Adipose tissue (tissue), 3 donors: ENCODE measurements around the gene UBE2S. TPM values are rescaled to one million over a fixed set of nuclear protein-coding genes. Genes with fewer than 3 reads are reported as not detected.

Experiments
- H3K27ac ChIP-seq: one replicate; pipeline ENCODE4 v1.5.1; 2013; ENCODE audit warnings: low read depth, low read length
- WGBS, 3 donors: extraction: QIAGEN DNeasy Blood & Tissue Kit; methylation state at CpG; one replicate each; pipeline ENCODE4 v1.1.7; 2013; 5-methylcytosine and 5-hydroxymethylcytosine counted together
- polyA plus RNA-seq, 3 donors: library from polyadenylated mRNA; stranded (reverse); fragments of 200-250 nt; gene quantifications; one replicate each; pipeline ENCODE4 v1.2.3, GENCODE V29; 2013
- donor health status: healthy with polysubstance abuse.
- donor health status: Bipolar disorder and iron deficiency.
- donor health status: healthy.

UBE2S gene
- polyA plus RNA-seq, 3 donors, result 2.9 to 9.3 (median 7.4) TPM

GRCh38 chr19:55389386-55390317, 17.9 kb downstream of the UBE2S start:
- H3K27ac ChIP-seq, result no peak overlapping the region
- 81 to 88% (median 83%) methylated on average over 20 to 21 of the region's 21 CpGs for WGBS, 3 donors

GRCh38 chr19:55387736-55388497, 19.7 kb downstream of the UBE2S start:
- 78 to 88% (median 88%) methylated on average over 24 of the region's 24 CpGs for WGBS, 3 donors
- no peak overlapping the region for H3K27ac ChIP-seq

GRCh38 chr19:55386493-55386971, 21.1 kb downstream of the UBE2S start:
- 2 to 3% (median 2%) methylated on average over 33 of the region's 33 CpGs for WGBS, 3 donors
- H3K27ac ChIP-seq, result no peak overlapping the region

GRCh38 chr19:55385724-55386492, 21.7 kb downstream of the UBE2S start, which contains the start of gene RPL28:
RPL28 (plus strand) TSS chr19:55385932; CDS start chr19:55386358, 426 bp downstream.
- peak within 1 kb of the TSS; percentile 12 for H3K27ac ChIP-seq
- 0 to 1% (median 1%) methylated on average over 65 to 68 of the region's 68 CpGs for WGBS, 3 donors

- peak overlapping the region; percentile 12 for H3K27ac ChIP-seq
- WGBS, 3 donors, result 2 to 7% (median 6%) methylated on average over 34 of the region's 34 CpGs
Observed at GRCh38 chr19:55384920-55385723, 22.5 kb downstream of the UBE2S start.

GRCh38 chr19:55384131-55384919, 23.3 kb downstream of the UBE2S start, which contains the start of gene TMEM238:
TMEM238 (minus strand) TSS chr19:55384292; CDS start chr19:55384259, 33 bp downstream.
- WGBS, 3 donors, result 11 to 17% (median 16%) methylated on average over 71 to 72 of the region's 72 CpGs
- H3K27ac ChIP-seq, result peak within 1 kb of the TSS; percentile 12

- no peak overlapping the region for H3K27ac ChIP-seq
- WGBS, 3 donors, result 4% methylated on average over 74 to 88 of the region's 88 CpGs
Observed at GRCh38 chr19:55383279-55384130, 24.1 kb downstream of the UBE2S start.

- H3K27ac ChIP-seq, result no peak overlapping the region
- 88 to 100% (median 97%) methylated on average over 3 of the region's 3 CpGs for WGBS, 3 donors
Observed at GRCh38 chr19:55382522-55383054, 25.0 kb downstream of the UBE2S start.

- no peak overlapping the region for H3K27ac ChIP-seq
- 97 to 100% (median 98%) methylated on average over 5 of the region's 5 CpGs for WGBS, 3 donors
Observed at GRCh38 chr19:55382013-55382412, 25.6 kb downstream of the UBE2S start.

- WGBS, 3 donors, result 73 to 89% (median 81%) methylated on average over 8 to 11 of the region's 11 CpGs
- no peak overlapping the region for H3K27ac ChIP-seq
Observed at GRCh38 chr19:55379174-55379573, 28.4 kb downstream of the UBE2S start.

- WGBS, 3 donors, result 23 to 29% (median 25%) methylated on average over 39 to 43 of the region's 43 CpGs
- H3K27ac ChIP-seq, result no peak overlapping the region
Observed at GRCh38 chr19:55377356-55378131, 30.0 kb downstream of the UBE2S start.

- WGBS, 3 donors, result 26 to 55% (median 52%) methylated on average over 21 of the region's 21 CpGs
- no peak within 1 kb of the TSS for H3K27ac ChIP-seq
Observed at GRCh38 chr19:55376241-55376933, 31.2 kb downstream of the UBE2S start, which contains the start of gene TMEM190. TMEM190 (plus strand) TSS chr19:55376826; CDS start chr19:55376854, 28 bp downstream.

- 6 to 15% (median 12%) methylated on average over 23 to 31 of the region's 31 CpGs for WGBS, 3 donors
Observed at GRCh38 chr19:55373993-55374757, 33.4 kb downstream of the UBE2S start.

More at GRCh38 chr19:55373993-55374757, 33.4 kb downstream of the UBE2S start:
- no peak overlapping the region for H3K27ac ChIP-seq
